SK-N-MC (cell line): ENCODE results near the gene AMFR.

Source experiments
- DNase-seq: peaks from one replicate; pipeline ENCODE4 v3.0.0-alpha.2; 2011; ENCODE audit warnings: low read depth, low spot score
- H3K27ac ChIP-seq: fragments of 200-600 bp; sonication (generic); 2 replicates; pipeline ENCODE4 v1.5.1; 2016; ENCODE audit warnings: mixed run types
- H3K36me3 ChIP-seq: fragments of 200-600 bp; sonication (generic); 2 replicates; pipeline ENCODE4 v1.6.1; 2017; ENCODE audit warnings: antibody characterized with exemption, low read length, mixed read lengths; ENCODE audit not compliant: insufficient read depth
- H3K4me3 ChIP-seq: fragments of 200-600 bp; sonication (generic); 2 replicates; pipeline ENCODE4 v1.5.1; 2016
- H3K9ac ChIP-seq: fragments of 200-600 bp; sonication (generic); 2 replicates; pipeline ENCODE4 v1.8.0; 2017; ENCODE audit warnings: mixed run types, mixed read lengths; ENCODE audit not compliant: insufficient read length
- H3K9me3 ChIP-seq: fragments of 200-600 bp; sonication (generic); 2 replicates; pipeline ENCODE4 v1.6.1; 2017; ENCODE audit warnings: low read depth, mild to moderate bottlenecking, antibody characterized with exemption, low read length, moderate library complexity, mixed read lengths
- EZH2 ChIP-seq: fragments of 200-600 bp; sonication (generic); IDR thresholded peaks from one replicate; pipeline ENCODE4 v1.6.1; 2017; ENCODE audit warnings: antibody characterized with exemption
- FOXP2 ChIP-seq: optimal IDR thresholded peaks from 2 replicates; pipeline ENCODE3; 2011; ENCODE audit warnings: mild to moderate bottlenecking, moderate library complexity; ENCODE audit not compliant: insufficient read depth; ENCODE audit errors: extremely low read length, control extremely low read depth
- POLR2AphosphoS5 ChIP-seq: IDR thresholded peaks from 2 replicates; pipeline ENCODE4 v1.6.1; 2012; ENCODE audit warnings: mild to moderate bottlenecking, low read depth, low read length, borderline replicate concordance

AMFR gene

GRCh38 chr16:56425439-56425832, at the start of gene AMFR:
Gene AMFR, minus strand, starts transcription at chr16:56425545. Its CDS starts 218 bp downstream, at chr16:56425327.
- H3K9me3 ChIP-seq: no peaks in the 10 kb centered on the region
- no peak within 1 kb of the TSS for H3K27ac ChIP-seq
- H3K36me3 ChIP-seq: no peaks in the 10 kb centered on the region
- TF ChIP-seq FOXP2: no peak
- no peak for TF ChIP-seq POLR2AphosphoS5
- no peak for TF ChIP-seq EZH2
- H3K9ac ChIP-seq: peak within 1 kb of the TSS; percentile 68
- H3K4me3 ChIP-seq: peak within 1 kb of the TSS; percentile 76
- DNase-seq: no peak

GRCh38 chr16:56470666-56471065, 45.3 kb upstream of the AMFR start:
- H3K27ac ChIP-seq: no peak overlapping the region
- H3K9ac ChIP-seq: no peak overlapping the region
- TF ChIP-seq EZH2 (no peak), POLR2AphosphoS5 (no peak), FOXP2 (no peak)
- DNase-seq: no peak
- H3K36me3 ChIP-seq: peaks cover 60% of the 10 kb centered on the region
- no peak overlapping the region for H3K4me3 ChIP-seq
- H3K9me3 ChIP-seq: no peaks in the 10 kb centered on the region

- DNase-seq: no peak
- no peak overlapping the region for H3K4me3 ChIP-seq
- no peaks in the 10 kb centered on the region for H3K9me3 ChIP-seq
- H3K27ac ChIP-seq: no peak overlapping the region
- TF ChIP-seq EZH2 (no peak), POLR2AphosphoS5 (no peak), FOXP2 (no peak)
- H3K9ac ChIP-seq: no peak overlapping the region
- H3K36me3 ChIP-seq: peaks cover 56% of the 10 kb centered on the region
Measured at GRCh38 chr16:56470232-56470631, 44.9 kb upstream of the AMFR start.

- TF ChIP-seq FOXP2 (no peak), EZH2 (no peak)
- no peak overlapping the region for H3K9ac ChIP-seq
- no peak for DNase-seq
- peaks cover 55% of the 10 kb centered on the region for H3K36me3 ChIP-seq
- no peak overlapping the region for H3K27ac ChIP-seq
- no peak overlapping the region for H3K4me3 ChIP-seq
- H3K9me3 ChIP-seq: no peaks in the 10 kb centered on the region
Measured at GRCh38 chr16:56469748-56470147, 44.4 kb upstream of the AMFR start.

- Histone ChIP-seq H3K9ac (no peak overlapping the region), H3K36me3 (peaks cover 50% of the 10 kb centered on the region), H3K4me3 (no peak overlapping the region), H3K9me3 (no peaks in the 10 kb centered on the region), H3K27ac (no peak overlapping the region)
- TF ChIP-seq EZH2: no peak
- no peak for DNase-seq
Measured at GRCh38 chr16:56468800-56469199, 43.5 kb upstream of the AMFR start.

- TF ChIP-seq FOXP2 (no peak), EZH2 (no peak), POLR2AphosphoS5 (no peak)
- Histone ChIP-seq H3K36me3 (peaks cover 45% of the 10 kb centered on the region), H3K9me3 (no peaks in the 10 kb centered on the region), H3K4me3 (no peak overlapping the region), H3K9ac (no peak overlapping the region), H3K27ac (no peak overlapping the region)
- no peak for DNase-seq
Measured at GRCh38 chr16:56466344-56466743, 41.0 kb upstream of the AMFR start.

- Histone ChIP-seq H3K9ac (no peak overlapping the region), H3K4me3 (no peak overlapping the region), H3K27ac (no peak overlapping the region), H3K9me3 (no peaks in the 10 kb centered on the region), H3K36me3 (peaks cover 42% of the 10 kb centered on the region)
- no peak for TF ChIP-seq POLR2AphosphoS5
- no peak for TF ChIP-seq EZH2
- TF ChIP-seq FOXP2: no peak
- DNase-seq: no peak
Measured at GRCh38 chr16:56463153-56463552, 37.8 kb upstream of the AMFR start.

GRCh38 chr16:56462064-56462796, 36.9 kb upstream of the AMFR start:
- Histone ChIP-seq H3K9ac (no peak overlapping the region), H3K27ac (no peak overlapping the region), H3K4me3 (no peak overlapping the region), H3K9me3 (no peaks in the 10 kb centered on the region), H3K36me3 (peaks cover 39% of the 10 kb centered on the region)
- TF ChIP-seq POLR2AphosphoS5 (no peak), EZH2 (no peak), FOXP2 (no peak)
- DNase-seq: no peak

- peaks cover 42% of the 10 kb centered on the region for H3K36me3 ChIP-seq
- no peaks in the 10 kb centered on the region for H3K9me3 ChIP-seq
- TF ChIP-seq POLR2AphosphoS5: no peak
- DNase-seq: no peak
- H3K4me3 ChIP-seq: no peak overlapping the region
- H3K27ac ChIP-seq: no peak overlapping the region
- H3K9ac ChIP-seq: no peak overlapping the region
Measured at GRCh38 chr16:56460101-56460500, 34.8 kb upstream of the AMFR start.
